22Rv1 (cell line): ENCODE data around the gene ILK.

Experiments
- CTCF ChIP-seq: fragments of 450-650 bp; IDR thresholded peaks from 2 replicates; pipeline ENCODE4 v1.5.1; 2017; ENCODE audit warnings: mild to moderate bottlenecking
- ZFX ChIP-seq: fragments of 450-650 bp; IDR thresholded peaks from 2 replicates; pipeline ENCODE4 v1.6.1; 2017; ENCODE audit warnings: antibody characterized with exemption, borderline replicate concordance

DNA sequence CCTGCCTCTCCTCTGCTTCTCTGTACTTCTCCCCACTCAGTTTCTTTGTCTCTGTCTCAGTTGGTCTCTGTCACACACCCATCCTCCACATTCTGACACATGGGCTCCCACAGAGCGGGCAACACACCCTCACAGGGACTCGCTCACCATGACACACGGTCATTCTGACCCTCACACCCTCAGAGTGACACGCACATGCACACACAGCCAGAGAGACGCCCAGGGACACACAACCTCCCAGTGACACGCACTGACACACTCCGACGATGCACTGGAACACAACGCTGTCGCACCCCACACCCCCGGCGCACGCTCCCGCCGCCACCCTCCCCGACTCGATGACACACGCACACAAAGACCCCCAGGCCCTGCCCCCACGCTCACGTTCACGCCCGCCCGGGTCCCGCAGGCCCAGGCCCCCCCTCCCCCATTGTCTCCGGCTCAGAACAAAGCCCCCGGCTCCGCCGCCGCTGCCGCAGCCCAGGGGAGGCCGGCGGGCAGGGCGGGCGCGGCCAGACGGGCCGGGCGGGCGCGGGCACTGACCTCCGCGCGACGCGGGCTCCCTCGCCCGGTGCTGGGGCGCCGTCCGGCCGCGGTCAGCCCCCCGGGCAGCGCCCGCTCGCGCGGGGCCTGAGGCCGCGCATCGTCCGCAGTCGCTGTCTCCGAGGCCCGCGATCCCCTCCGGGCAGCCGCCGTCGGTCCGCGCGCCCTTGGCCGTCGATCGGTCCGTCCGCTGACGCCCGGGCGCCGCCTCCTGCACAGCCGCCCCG is 51.6 kb downstream of the ILK start:
- no peak for TF ChIP-seq CTCF
- TF ChIP-seq ZFX = no peak
